ENCODE measurements around the gene PTPRS. TPM values are rescaled to one million over a fixed set of nuclear protein-coding genes. Genes with fewer than 3 reads are reported as not detected.
A peak's percentile ranks its signal among the peaks of the same experiment; 100 is the strongest.

Gene PTPRS
- total and polyA plus RNA-seq, 2 of the 8 experiments (the other 6 are each of a cell fraction or from before 2014, with no cell fraction given) = 96.8 to 223 TPM

GRCh38 chr19:5308451-5309437, 31.9 kb downstream of the PTPRS start:
- peaks cover 22% of the 10 kb centered on the region for H3K79me1 ChIP-seq (ENCODE audit: low read depth, low read length)
- no peak overlapping the region for H3K4me3 ChIP-seq (ENCODE audit: extremely low read depth in 1 of 4, insufficient read depth in 2 of 4, low read depth in 3 of 4, low read length in 4 of 4)
- no peaks in the 10 kb centered on the region for H3K27me3 ChIP-seq (replicated peaks in 1 of 4; ENCODE audit: control insufficient read depth in 3 of 4, extremely low read depth in 1 of 4, insufficient read depth in 3 of 4, low read length in 3 of 4)
- H3K4me2 ChIP-seq (ENCODE audit: insufficient read depth in 1 of 2, low read depth in 2 of 2, low read length in 2 of 2) = no peak overlapping the region
- no peak overlapping the region for H2BK20ac ChIP-seq (ENCODE audit: low read length)
- peak overlapping the region; percentile 27; the same call in 1 of the 2 replicates for H2BK12ac ChIP-seq (ENCODE audit: low read depth, low read length)
- H3K4me1 ChIP-seq (replicated peaks in 1 of 4; ENCODE audit: control insufficient read depth in 3 of 4, insufficient read depth in 4 of 4, low read length in 3 of 4) = peaks cover 2 to 5% (median 3%) of the 10 kb centered on the region in 4 experiments; a peak in 4 of 7 replicates
- no peaks in the 10 kb centered on the region for H3K36me3 ChIP-seq (ENCODE audit: control insufficient read depth in 2 of 4, insufficient read depth in 4 of 4, low read length in 3 of 4)
- H3K23ac ChIP-seq (ENCODE audit: insufficient read length) = no peak overlapping the region
- 91% methylated on average over 21 of the region's 21 CpGs; no CpG with 5 or more reads in 1 of the 2 experiments for WGBS, 2 experiments (ENCODE audit: extremely low coverage in 1 of 2, insufficient coverage in 1 of 2, insufficient read length in 1 of 2, insufficient replicate concordance in 2 of 2, low coverage in 1 of 2, low lambda C conversion rate in 2 of 2, missing lambda C conversion rate in 1 of 2)
- CTCF ChIA-PET (ENCODE audit: partially characterized antibody) = interaction anchor here (0.7 to 1.9 kb wide), 3 partner anchors 12 to 37 kb away, joined by 3 to 7 read pairs (median 3); no protein-coding TSS in a partner anchor
- H4K91ac ChIP-seq (replicated peaks; ENCODE audit: insufficient read length, low read length) = no peak overlapping the region
- peaks cover 0 to 36% of the 10 kb centered on the region in 2 experiments; a peak in 2 of 4 replicates for H3K79me2 ChIP-seq (ENCODE audit: control insufficient read depth in 1 of 2, insufficient read depth in 2 of 2, low read length in 2 of 2)
- peak; percentile 100 for TF ChIP-seq TAF7 (optimal IDR thresholded peaks at IDR 0.05; ENCODE audit: borderline replicate concordance, low read depth, low read length)
- TF ChIP-seq SP1 (IDR thresholded peaks at IDR 0.05; ENCODE audit: low read depth, low read length) = 0 out of 2 replicates have a peak, but pooled peaks have one; percentile 43
- TF ChIP-seq POLR2A (IDR thresholded peaks at IDR 0.05; ENCODE audit: control extremely low read depth in 1 of 2, low read depth in 2 of 2, low read length in 2 of 2) = peak; percentile 58 to 97
- TF ChIP-seq GTF2F1 (IDR thresholded peaks at IDR 0.05; ENCODE audit: borderline replicate concordance, low read depth, low read length) = peak; percentile 63; the same call in 1 of the 2 replicates
- peak; percentile 74; the same call in 1 of the 2 replicates for TF ChIP-seq TBP (IDR thresholded peaks at IDR 0.05; ENCODE audit: low read depth, low read length)
- no peak; the same call in 1 of the 2 replicates for TF ChIP-seq EGR1 (IDR thresholded peaks at IDR 0.05; ENCODE audit: borderline replicate concordance, low read depth, low read length)
- peak; percentile 97 for TF ChIP-seq POLR2AphosphoS5 (IDR thresholded peaks at IDR 0.05; ENCODE audit: low read depth, low read length)
- no peak for TF ChIP-seq NRF1 (IDR thresholded peaks at IDR 0.05; ENCODE audit: low read depth, low read length)
- no peak for FAIRE-seq
- H3K56ac ChIP-seq (replicated peaks; ENCODE audit: insufficient read length, low read depth, low read length) = no peak overlapping the region
- no peak overlapping the region for H2BK5ac ChIP-seq (ENCODE audit: low read depth, low read length)
- H3K4ac ChIP-seq (replicated peaks; ENCODE audit: insufficient read length, low read depth, low read length) = no peak overlapping the region
- H3K9me3 ChIP-seq (ENCODE audit: insufficient read depth in 2 of 2, low read depth in 1 of 2, low read length in 1 of 2) = no peaks in the 10 kb centered on the region
- peak overlapping the region; percentile 72; the same call in 1 of the 2 replicates for H4K8ac ChIP-seq (ENCODE audit: extremely low read depth, insufficient read depth, low read length)
- H3K23me2 ChIP-seq (ENCODE audit: low read depth, low read length) = no peaks in the 10 kb centered on the region
- POLR2A ChIA-PET (ENCODE audit: partially characterized antibody) = interaction anchor here (0.6 to 2.0 kb wide), 16 partner anchors 10 to 735 kb away, joined by 3 to 10 read pairs (median 3); no protein-coding TSS in a partner anchor
- no peak overlapping the region for H3K14ac ChIP-seq (ENCODE audit: insufficient read length)
- H2BK15ac ChIP-seq (ENCODE audit: low read length) = no peak overlapping the region
- peaks cover 18 to 30% of the 10 kb centered on the region in 2 experiments for H4K20me1 ChIP-seq (replicated peaks in 1 of 2; ENCODE audit: control insufficient read depth in 1 of 2, insufficient read depth in 2 of 2, low read length in 2 of 2)
- H2BK120ac ChIP-seq (replicated peaks; ENCODE audit: low read depth, low read length) = no peak overlapping the region
- H2AK5ac ChIP-seq (ENCODE audit: low read depth, low read length) = no peak overlapping the region
- no peak overlapping the region for H3K18ac ChIP-seq (ENCODE audit: extremely low read depth, low read length)
- no peak overlapping the region for H3K27ac ChIP-seq (ENCODE audit: low read depth, low read length)
- H4K5ac ChIP-seq (ENCODE audit: insufficient read length, low read depth, low read length) = no peak overlapping the region
- H2AFZ ChIP-seq (ENCODE audit: low read length) = no peak overlapping the region
- no peak for DNase-seq (ENCODE audit: low read depth in 1 of 2, low spot score in 2 of 2)
- no peak overlapping the region for H3K9ac ChIP-seq (replicated peaks in 1 of 4; ENCODE audit: extremely low read depth in 1 of 4, low read depth in 3 of 4, low read length in 3 of 4)

Data from H1 (cell line).